SK-N-MC (cell line): ENCODE measurements around the gene PRICKLE4.

Experiments used
- DNase-seq: peaks from one replicate; pipeline ENCODE4 v3.0.0-alpha.2; 2011; ENCODE audit warnings: low read depth, low spot score
- H3K27ac ChIP-seq: fragments of 200-600 bp; sonication (generic); 2 replicates; pipeline ENCODE4 v1.5.1; 2016; ENCODE audit warnings: mixed run types
- H3K36me3 ChIP-seq: fragments of 200-600 bp; sonication (generic); 2 replicates; pipeline ENCODE4 v1.6.1; 2017; ENCODE audit warnings: antibody characterized with exemption, low read length, mixed read lengths; ENCODE audit not compliant: insufficient read depth
- H3K4me3 ChIP-seq: fragments of 200-600 bp; sonication (generic); 2 replicates; pipeline ENCODE4 v1.5.1; 2016
- H3K9ac ChIP-seq: fragments of 200-600 bp; sonication (generic); 2 replicates; pipeline ENCODE4 v1.8.0; 2017; ENCODE audit warnings: mixed run types, mixed read lengths; ENCODE audit not compliant: insufficient read length
- H3K9me3 ChIP-seq: fragments of 200-600 bp; sonication (generic); 2 replicates; pipeline ENCODE4 v1.6.1; 2017; ENCODE audit warnings: low read depth, mild to moderate bottlenecking, antibody characterized with exemption, low read length, moderate library complexity, mixed read lengths
- EZH2 ChIP-seq: fragments of 200-600 bp; sonication (generic); IDR thresholded peaks from one replicate; pipeline ENCODE4 v1.6.1; 2017; ENCODE audit warnings: antibody characterized with exemption
- FOXP2 ChIP-seq: optimal IDR thresholded peaks from 2 replicates; pipeline ENCODE3; 2011; ENCODE audit warnings: mild to moderate bottlenecking, moderate library complexity; ENCODE audit not compliant: insufficient read depth; ENCODE audit errors: extremely low read length, control extremely low read depth
- POLR2AphosphoS5 ChIP-seq: IDR thresholded peaks from 2 replicates; pipeline ENCODE4 v1.6.1; 2012; ENCODE audit warnings: mild to moderate bottlenecking, low read depth, low read length, borderline replicate concordance

The PRICKLE4 gene

GRCh38 chr6:41785254-41785653 is 4.7 kb downstream of the PRICKLE4 start:
- H3K9ac ChIP-seq = no peak overlapping the region
- no peak overlapping the region for H3K4me3 ChIP-seq
- H3K36me3 ChIP-seq = peaks cover 15% of the 10 kb centered on the region
- no peaks in the 10 kb centered on the region for H3K9me3 ChIP-seq
- no peak for TF ChIP-seq POLR2AphosphoS5
- no peak for TF ChIP-seq FOXP2
- TF ChIP-seq EZH2 = no peak
- no peak for DNase-seq
- no peak overlapping the region for H3K27ac ChIP-seq

- Histone ChIP-seq H3K9ac (peak overlapping the region; percentile 51), H3K9me3 (no peaks in the 10 kb centered on the region), H3K27ac (no peak overlapping the region), H3K36me3 (peaks cover 21% of the 10 kb centered on the region), H3K4me3 (peak overlapping the region; percentile 84)
- no peak for TF ChIP-seq FOXP2
- no peak for TF ChIP-seq EZH2
- TF ChIP-seq POLR2AphosphoS5 = no peak
- DNase-seq = no peak
Measured at GRCh38 chr6:41785689-41786450, 5.3 kb downstream of the PRICKLE4 start.

GRCh38 chr6:41786451-41787218 is 6.1 kb downstream of the PRICKLE4 start:
- Histone ChIP-seq H3K4me3 (peak overlapping the region; percentile 84), H3K27ac (peak overlapping the region; percentile 86), H3K36me3 (peaks cover 28% of the 10 kb centered on the region), H3K9me3 (no peaks in the 10 kb centered on the region), H3K9ac (peak overlapping the region; percentile 93)
- TF ChIP-seq FOXP2 (no peak), EZH2 (no peak), POLR2AphosphoS5 (peak; percentile 53; the same call in 1 of the 2 replicates)
- DNase-seq = no peak

- peaks cover 35% of the 10 kb centered on the region for H3K36me3 ChIP-seq
- no peaks in the 10 kb centered on the region for H3K9me3 ChIP-seq
- peak within 1 kb of the TSS; percentile 84 for H3K4me3 ChIP-seq
- peak; percentile 70 for DNase-seq
- H3K27ac ChIP-seq = peak within 1 kb of the TSS; percentile 86
- peak within 1 kb of the TSS; percentile 93 for H3K9ac ChIP-seq
- no peak for TF ChIP-seq FOXP2
- TF ChIP-seq POLR2AphosphoS5 = peak; percentile 94
- TF ChIP-seq EZH2 = no peak
Measured at GRCh38 chr6:41787219-41787917, 6.8 kb downstream of the PRICKLE4 start, which contains the start of gene TOMM6. Gene TOMM6, plus strand, starts transcription at chr6:41787694. Its CDS starts 4 bp downstream, at chr6:41787698.

GRCh38 chr6:41789390-41789724 is 8.8 kb downstream of the PRICKLE4 start:
- peaks cover 41% of the 10 kb centered on the region for H3K36me3 ChIP-seq
- no peak overlapping the region for H3K27ac ChIP-seq
- TF ChIP-seq POLR2AphosphoS5 (no peak), EZH2 (no peak), FOXP2 (no peak)
- H3K4me3 ChIP-seq = peak overlapping the region; percentile 22; the same call in 1 of the 2 replicates
- H3K9me3 ChIP-seq = no peaks in the 10 kb centered on the region
- DNase-seq = no peak
- H3K9ac ChIP-seq = no peak overlapping the region

- peaks cover 41% of the 10 kb centered on the region for H3K36me3 ChIP-seq
- no peak overlapping the region for H3K27ac ChIP-seq
- DNase-seq = no peak
- no peak overlapping the region for H3K4me3 ChIP-seq
- TF ChIP-seq POLR2AphosphoS5 (peak; percentile 48; the same call in 1 of the 2 replicates), EZH2 (no peak)
- no peaks in the 10 kb centered on the region for H3K9me3 ChIP-seq
- no peak overlapping the region for H3K9ac ChIP-seq
Measured at GRCh38 chr6:41790045-41790444, 9.5 kb downstream of the PRICKLE4 start.

- TF ChIP-seq POLR2AphosphoS5 = no peak
- no peak for TF ChIP-seq FOXP2
- TF ChIP-seq EZH2 = no peak
- Histone ChIP-seq H3K9ac (no peak overlapping the region), H3K27ac (no peak overlapping the region), H3K4me3 (no peak overlapping the region), H3K9me3 (no peaks in the 10 kb centered on the region), H3K36me3 (peaks cover 44% of the 10 kb centered on the region)
- no peak for DNase-seq
Measured at GRCh38 chr6:41791305-41791704, 10.7 kb downstream of the PRICKLE4 start.

GRCh38 chr6:41791984-41792383 is 11.4 kb downstream of the PRICKLE4 start:
- H3K9me3 ChIP-seq = no peaks in the 10 kb centered on the region
- H3K9ac ChIP-seq = no peak overlapping the region
- H3K4me3 ChIP-seq = no peak overlapping the region
- TF ChIP-seq FOXP2 = no peak
- TF ChIP-seq POLR2AphosphoS5 = no peak; the same call in 1 of the 2 replicates
- DNase-seq = no peak
- H3K36me3 ChIP-seq = peaks cover 44% of the 10 kb centered on the region
- H3K27ac ChIP-seq = no peak overlapping the region
